ENCODE data around the gene DUS2. TPM values are rescaled to one million over a fixed set of nuclear protein-coding genes. Genes with fewer than 3 reads are reported as not detected.

Gene DUS2
- total RNA-seq, 1 donor from 2014 or later: 22.9 TPM

GRCh38 chr16:68082629-68083238 lies 59.6 kb downstream of the DUS2 start:
- no peak overlapping the region for H3K27ac ChIP-seq
- peaks cover 23% of the 10 kb centered on the region for H3K79me2 ChIP-seq (ENCODE audit: low read depth)
- Mint-ChIP-seq H3K27ac (no peak overlapping the region), H3K4me1 (peaks cover 17% of the 10 kb centered on the region), H3K9me3 (no peaks in the 10 kb centered on the region), H3K4me3 (no peak overlapping the region), H3K27me3 (ENCODE audit: insufficient read depth, low read depth) (peaks cover 3% of the 10 kb centered on the region), H3K36me3 (no peaks in the 10 kb centered on the region)
- H3K9ac ChIP-seq: no peak overlapping the region
- no peak overlapping the region for H2AFZ ChIP-seq (replicated peaks)
- peaks cover 18% of the 10 kb centered on the region for H3K4me1 ChIP-seq
- DNase-seq (ENCODE audit: low spot score): no peak
- no peak overlapping the region for H3K4me2 ChIP-seq
- H3K36me3 ChIP-seq: no peaks in the 10 kb centered on the region
- no peak for TF ChIP-seq CTCF (IDR thresholded peaks at IDR 0.05)
- TF ChIP-seq EZH2 (IDR thresholded peaks at IDR 0.05): no peak
- TF ChIP-seq EZH2phosphoT487 (IDR thresholded peaks at IDR 0.05): no peak
- H3F3A ChIP-seq (ENCODE audit: low read depth): peaks cover 30% of the 10 kb centered on the region
- peaks cover 13% of the 10 kb centered on the region for H4K20me1 ChIP-seq (ENCODE audit: low read depth)
- H3K27me3 ChIP-seq: no peaks in the 10 kb centered on the region
- H3K4me3 ChIP-seq: no peak overlapping the region
- no peaks in the 10 kb centered on the region for H3K9me3 ChIP-seq (ENCODE audit: low read depth)

- H3K27me3 ChIP-seq: no peaks in the 10 kb centered on the region
- no peaks in the 10 kb centered on the region for H3K9me3 ChIP-seq (ENCODE audit: low read depth)
- H3K4me1 ChIP-seq: peaks cover 21% of the 10 kb centered on the region
- no peaks in the 10 kb centered on the region for H3K36me3 ChIP-seq
- H3K9ac ChIP-seq: no peak overlapping the region
- peak overlapping the region; percentile 52 for H3K4me3 ChIP-seq
- Mint-ChIP-seq H3K27ac (peak overlapping the region; percentile 98), H3K4me3 (peak overlapping the region; percentile 87), H3K4me1 (peaks cover 18% of the 10 kb centered on the region), H3K27me3 (ENCODE audit: insufficient read depth, low read depth) (peaks cover 3% of the 10 kb centered on the region), H3K9me3 (no peaks in the 10 kb centered on the region), H3K36me3 (no peaks in the 10 kb centered on the region)
- H4K20me1 ChIP-seq (ENCODE audit: low read depth): peaks cover 18% of the 10 kb centered on the region
- no peak overlapping the region for H3K27ac ChIP-seq
- peaks cover 29% of the 10 kb centered on the region for H3K79me2 ChIP-seq (ENCODE audit: low read depth)
- TF ChIP-seq CTCF (IDR thresholded peaks at IDR 0.05) (no peak), EZH2 (IDR thresholded peaks at IDR 0.05) (no peak), EZH2phosphoT487 (IDR thresholded peaks at IDR 0.05) (no peak)
- H3F3A ChIP-seq (ENCODE audit: low read depth): peaks cover 30% of the 10 kb centered on the region
- peak overlapping the region; percentile 74 for H3K4me2 ChIP-seq
- no peak for DNase-seq (ENCODE audit: low spot score)
- no peak overlapping the region for H2AFZ ChIP-seq (replicated peaks)
Measured at GRCh38 chr16:68083239-68083781, 60.2 kb downstream of the DUS2 start.

GRCh38 chr16:68083861-68084503 lies 60.9 kb downstream of the DUS2 start:
- H3K9ac ChIP-seq: no peak overlapping the region
- H3K4me3 ChIP-seq: peak overlapping the region; percentile 52
- Mint-ChIP-seq H3K27me3 (ENCODE audit: insufficient read depth, low read depth) (peaks cover 3% of the 10 kb centered on the region), H3K4me1 (peaks cover 19% of the 10 kb centered on the region), H3K36me3 (no peaks in the 10 kb centered on the region), H3K9me3 (no peaks in the 10 kb centered on the region), H3K27ac (peak overlapping the region; percentile 98), H3K4me3 (peak overlapping the region; percentile 87)
- TF ChIP-seq EZH2 (IDR thresholded peaks at IDR 0.05) (no peak), CTCF (IDR thresholded peaks at IDR 0.05) (no peak), EZH2phosphoT487 (IDR thresholded peaks at IDR 0.05) (no peak)
- peaks cover 25% of the 10 kb centered on the region for H4K20me1 ChIP-seq (ENCODE audit: low read depth)
- H3K79me2 ChIP-seq (ENCODE audit: low read depth): peaks cover 36% of the 10 kb centered on the region
- H3K27me3 ChIP-seq: no peaks in the 10 kb centered on the region
- peaks cover 30% of the 10 kb centered on the region for H3F3A ChIP-seq (ENCODE audit: low read depth)
- H3K36me3 ChIP-seq: no peaks in the 10 kb centered on the region
- peak overlapping the region; percentile 74 for H3K4me2 ChIP-seq
- peaks cover 21% of the 10 kb centered on the region for H3K4me1 ChIP-seq
- H3K27ac ChIP-seq: peak overlapping the region; percentile 76
- peak; percentile 64 for DNase-seq (ENCODE audit: low spot score)
- peak overlapping the region; percentile 45 for H2AFZ ChIP-seq (replicated peaks)
- H3K9me3 ChIP-seq (ENCODE audit: low read depth): no peaks in the 10 kb centered on the region
